ENCODE results near the gene PCA3.
"Not testable (repeated sequence)": the region's sequence is repeated elsewhere in the genome, so short reads cannot be mapped to it uniquely, and the experiment has no call there.

The PCA3 gene

DNA sequence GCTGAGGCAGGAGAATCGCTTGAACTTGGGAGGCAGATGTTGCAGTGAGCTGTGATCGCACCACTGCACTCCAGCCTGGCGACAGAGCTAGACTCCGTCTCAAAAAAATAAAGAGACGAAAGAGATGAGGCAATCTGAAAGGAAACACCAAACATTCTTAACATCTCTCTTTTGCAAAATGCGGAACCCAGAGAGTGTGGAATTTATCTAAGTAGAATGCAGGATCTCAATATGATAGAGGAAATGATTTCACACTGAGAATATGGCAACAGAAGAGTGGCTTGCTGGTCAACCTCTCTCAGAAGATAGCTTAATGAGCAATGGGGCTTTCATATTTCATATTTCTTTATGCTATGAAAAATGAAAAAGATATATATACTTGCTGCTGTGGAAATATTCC is 33.4 kb upstream of the PCA3 start:
- Histone ChIP-seq H3K27me3 (ENCODE audit: control insufficient read depth in 2 of 2, insufficient read depth in 2 of 2, low read length in 2 of 2) (no peaks in the 10 kb centered on the region), H3K36me3 (ENCODE audit: control insufficient read depth in 2 of 2, insufficient read depth in 2 of 2, low read length in 2 of 2) (no peaks in the 10 kb centered on the region), H3K4me1 (ENCODE audit: control insufficient read depth in 2 of 2, insufficient read depth in 2 of 2, low read length in 2 of 2) (no peaks in the 10 kb centered on the region), H3K27ac (ENCODE audit: low read depth in 2 of 2, low read length in 2 of 2) (no peak overlapping the region), H3K9ac (ENCODE audit: low read depth in 1 of 2, low read length in 2 of 2) (no peak overlapping the region), H3K9me3 (ENCODE audit: control insufficient read depth in 2 of 2, low read length in 2 of 2) (no peaks in the 10 kb centered on the region), H3K4me3 (ENCODE audit: low read length in 2 of 2) (no peak overlapping the region)

DNA sequence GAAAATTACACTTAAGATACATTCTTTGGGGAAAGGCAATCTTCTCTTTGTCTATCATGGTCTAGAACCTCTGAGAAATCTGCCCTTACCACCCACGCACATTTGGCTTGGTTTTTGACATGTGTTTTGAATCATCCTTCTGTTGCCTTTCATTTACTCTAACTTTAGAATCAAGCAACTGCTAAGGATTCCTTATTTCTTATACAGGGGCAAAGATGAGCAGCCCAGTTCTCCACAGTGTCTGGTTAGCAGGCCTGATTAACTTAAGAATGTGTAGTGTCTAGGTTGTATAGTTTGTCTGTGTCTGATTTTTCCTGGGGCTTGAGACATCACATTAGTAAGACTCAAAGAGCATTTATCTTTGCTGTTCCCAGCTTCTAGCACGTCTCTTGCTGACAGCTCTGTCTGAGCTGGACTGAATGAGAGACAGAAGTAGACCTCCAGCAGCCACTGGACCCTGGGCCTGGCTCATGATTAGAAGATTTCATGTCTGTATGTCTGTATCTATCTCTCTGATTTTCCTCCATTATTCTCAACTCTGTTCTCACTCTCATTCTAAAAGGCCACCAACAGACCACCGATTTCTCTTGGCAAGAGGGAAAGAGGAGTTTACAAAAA is 31.8 kb upstream of the PCA3 start:
- no peaks in the 10 kb centered on the region for H3K36me3 ChIP-seq (ENCODE audit: control insufficient read depth in 2 of 2, insufficient read depth in 2 of 2, low read length in 2 of 2)
- H3K4me3 ChIP-seq (ENCODE audit: low read length in 2 of 2) = no peak overlapping the region
- no peak overlapping the region for H3K9ac ChIP-seq (ENCODE audit: low read depth in 1 of 2, low read length in 2 of 2)
- no peaks in the 10 kb centered on the region for H3K4me1 ChIP-seq (ENCODE audit: control insufficient read depth in 2 of 2, insufficient read depth in 2 of 2, low read length in 2 of 2)
- no peaks in the 10 kb centered on the region for H3K27me3 ChIP-seq (ENCODE audit: control insufficient read depth in 2 of 2, insufficient read depth in 2 of 2, low read length in 2 of 2)
- H3K27ac ChIP-seq (ENCODE audit: low read depth in 2 of 2, low read length in 2 of 2) = no peak overlapping the region
- no peaks in the 10 kb centered on the region for H3K9me3 ChIP-seq (ENCODE audit: control insufficient read depth in 2 of 2, low read length in 2 of 2)

- Histone ChIP-seq H3K27ac (ENCODE audit: low read depth in 2 of 2, low read length in 2 of 2) (no peak overlapping the region), H3K4me3 (ENCODE audit: low read length in 2 of 2) (no peak overlapping the region), H3K36me3 (ENCODE audit: control insufficient read depth in 2 of 2, insufficient read depth in 2 of 2, low read length in 2 of 2) (no peaks in the 10 kb centered on the region), H3K27me3 (ENCODE audit: control insufficient read depth in 2 of 2, insufficient read depth in 2 of 2, low read length in 2 of 2) (no peaks in the 10 kb centered on the region), H3K4me1 (ENCODE audit: control insufficient read depth in 2 of 2, insufficient read depth in 2 of 2, low read length in 2 of 2) (no peaks in the 10 kb centered on the region), H3K9ac (ENCODE audit: low read depth in 1 of 2, low read length in 2 of 2) (no peak overlapping the region), H3K9me3 (ENCODE audit: control insufficient read depth in 2 of 2, low read length in 2 of 2) (no peaks in the 10 kb centered on the region)
Measured at GRCh38 chr9:76733096-76733495, 31.1 kb upstream of the PCA3 start.

DNA sequence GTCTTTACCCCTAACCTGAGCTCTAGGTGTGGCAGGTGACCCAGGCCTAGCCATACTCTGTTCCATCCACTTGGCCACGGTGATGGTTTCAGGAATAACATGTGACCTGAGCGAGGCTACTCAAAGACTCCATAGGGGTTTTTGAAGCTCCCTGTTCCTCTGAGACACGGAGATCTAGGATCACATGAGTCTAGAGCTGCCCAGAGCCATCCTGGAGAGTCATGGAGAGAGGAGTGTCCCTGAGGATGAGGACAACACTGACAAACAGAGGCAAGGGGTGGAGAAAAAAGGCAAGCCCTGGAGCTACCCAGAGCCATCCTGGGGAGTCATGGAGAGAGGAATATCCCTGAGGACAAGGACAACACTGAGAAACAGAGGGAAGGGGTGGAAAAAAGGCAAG is 29.5 kb upstream of the PCA3 start:
- H3K27me3 ChIP-seq (ENCODE audit: control insufficient read depth in 2 of 2, insufficient read depth in 2 of 2, low read length in 2 of 2) = no peaks in the 10 kb centered on the region
- H3K27ac ChIP-seq (ENCODE audit: low read depth in 2 of 2, low read length in 2 of 2) = no peak overlapping the region
- no peaks in the 10 kb centered on the region for H3K9me3 ChIP-seq (ENCODE audit: control insufficient read depth in 2 of 2, low read length in 2 of 2)
- H3K9ac ChIP-seq (ENCODE audit: low read depth in 1 of 2, low read length in 2 of 2) = no peak overlapping the region
- no peak overlapping the region for H3K4me3 ChIP-seq (ENCODE audit: low read length in 2 of 2)
- H3K4me1 ChIP-seq (ENCODE audit: control insufficient read depth in 2 of 2, insufficient read depth in 2 of 2, low read length in 2 of 2) = no peaks in the 10 kb centered on the region
- H3K36me3 ChIP-seq (ENCODE audit: control insufficient read depth in 2 of 2, insufficient read depth in 2 of 2, low read length in 2 of 2) = no peaks in the 10 kb centered on the region

DNA sequence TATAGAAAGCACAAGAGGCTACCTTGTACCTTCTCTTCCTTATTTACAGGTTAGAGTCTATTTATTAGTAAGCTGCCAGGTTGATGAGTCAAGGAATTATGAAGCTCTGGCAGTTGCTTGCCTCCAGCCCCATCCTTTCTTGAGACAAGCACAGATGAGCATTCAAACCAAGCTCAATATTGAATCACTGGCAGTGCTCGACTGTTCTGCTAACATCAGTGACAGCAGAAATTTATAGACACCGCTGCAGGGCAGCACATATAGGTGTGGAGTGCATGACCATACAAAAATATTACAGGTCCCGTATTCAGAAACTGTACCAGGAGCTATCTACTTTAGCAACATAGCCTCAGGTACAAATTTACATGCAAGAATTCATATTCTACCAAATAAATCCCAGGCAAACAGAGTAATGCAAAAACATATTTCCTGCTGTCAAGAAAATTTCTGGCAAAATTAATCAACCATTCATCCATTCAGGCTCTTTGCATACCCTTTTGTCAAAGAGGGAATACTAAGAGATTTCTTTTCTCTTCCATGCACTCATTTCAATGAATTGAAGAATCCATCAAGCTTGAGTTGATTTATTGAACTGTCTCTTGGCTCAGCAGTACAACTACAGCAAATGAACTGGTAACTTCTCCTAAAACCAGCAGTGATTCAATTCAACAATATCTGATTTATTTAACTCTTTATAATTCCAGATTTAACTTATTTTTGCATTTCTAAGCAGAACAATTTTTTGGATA is 26.9 kb upstream of the PCA3 start:
- no peaks in the 10 kb centered on the region for H3K36me3 ChIP-seq (ENCODE audit: control insufficient read depth in 2 of 2, insufficient read depth in 2 of 2, low read length in 2 of 2)

GRCh38 chr9:76738402-76738801 is 25.8 kb upstream of the PCA3 start:
- Histone ChIP-seq H3K9ac (ENCODE audit: low read depth in 1 of 2, low read length in 2 of 2) (no peak overlapping the region), H3K9me3 (ENCODE audit: control insufficient read depth in 2 of 2, low read length in 2 of 2) (no peaks in the 10 kb centered on the region), H3K27ac (ENCODE audit: low read depth in 2 of 2, low read length in 2 of 2) (no peak overlapping the region), H3K36me3 (ENCODE audit: control insufficient read depth in 2 of 2, insufficient read depth in 2 of 2, low read length in 2 of 2) (no peaks in the 10 kb centered on the region), H3K4me3 (ENCODE audit: low read length in 2 of 2) (no peak overlapping the region), H3K4me1 (ENCODE audit: control insufficient read depth in 2 of 2, insufficient read depth in 2 of 2, low read length in 2 of 2) (no peaks in the 10 kb centered on the region), H3K27me3 (ENCODE audit: control insufficient read depth in 2 of 2, insufficient read depth in 2 of 2, low read length in 2 of 2) (no peaks in the 10 kb centered on the region)

More for the DNA sequence above, 26.9 kb upstream of the PCA3 start:
- Histone ChIP-seq H3K4me3 (ENCODE audit: low read length in 2 of 2) (no peak overlapping the region), H3K9ac (ENCODE audit: low read depth in 1 of 2, low read length in 2 of 2) (no peak overlapping the region), H3K27ac (ENCODE audit: low read depth in 2 of 2, low read length in 2 of 2) (no peak overlapping the region), H3K4me1 (ENCODE audit: control insufficient read depth in 2 of 2, insufficient read depth in 2 of 2, low read length in 2 of 2) (no peaks in the 10 kb centered on the region), H3K27me3 (ENCODE audit: control insufficient read depth in 2 of 2, insufficient read depth in 2 of 2, low read length in 2 of 2) (no peaks in the 10 kb centered on the region), H3K9me3 (ENCODE audit: control insufficient read depth in 2 of 2, low read length in 2 of 2) (no peaks in the 10 kb centered on the region)

- Histone ChIP-seq H3K27ac (ENCODE audit: low read depth in 2 of 2, low read length in 2 of 2) (no peak overlapping the region), H3K27me3 (ENCODE audit: control insufficient read depth in 2 of 2, insufficient read depth in 2 of 2, low read length in 2 of 2) (no peaks in the 10 kb centered on the region), H3K4me1 (ENCODE audit: control insufficient read depth in 2 of 2, insufficient read depth in 2 of 2, low read length in 2 of 2) (no peaks in the 10 kb centered on the region), H3K4me3 (ENCODE audit: low read length in 2 of 2) (no peak overlapping the region), H3K9me3 (ENCODE audit: control insufficient read depth in 2 of 2, low read length in 2 of 2) (peaks cover 0 to 4% of the 10 kb centered on the region in 2 donors), H3K9ac (ENCODE audit: low read depth in 1 of 2, low read length in 2 of 2) (no peak overlapping the region), H3K36me3 (ENCODE audit: control insufficient read depth in 2 of 2, insufficient read depth in 2 of 2, low read length in 2 of 2) (no peaks in the 10 kb centered on the region)
Measured at GRCh38 chr9:76741524-76741923, 22.7 kb upstream of the PCA3 start.

- not testable (repeated sequence) for H3K4me3 ChIP-seq (ENCODE audit: low read length in 2 of 2); H3K9me3 ChIP-seq (ENCODE audit: control insufficient read depth in 2 of 2, low read length in 2 of 2); H3K36me3 ChIP-seq (ENCODE audit: control insufficient read depth in 2 of 2, insufficient read depth in 2 of 2, low read length in 2 of 2); H3K9ac ChIP-seq (ENCODE audit: low read depth in 1 of 2, low read length in 2 of 2); H3K4me1 ChIP-seq (ENCODE audit: control insufficient read depth in 2 of 2, insufficient read depth in 2 of 2, low read length in 2 of 2); H3K27me3 ChIP-seq (ENCODE audit: control insufficient read depth in 2 of 2, insufficient read depth in 2 of 2, low read length in 2 of 2); H3K27ac ChIP-seq (ENCODE audit: low read depth in 2 of 2, low read length in 2 of 2)
Measured at GRCh38 chr9:76742890-76743289, 21.3 kb upstream of the PCA3 start.

DNA sequence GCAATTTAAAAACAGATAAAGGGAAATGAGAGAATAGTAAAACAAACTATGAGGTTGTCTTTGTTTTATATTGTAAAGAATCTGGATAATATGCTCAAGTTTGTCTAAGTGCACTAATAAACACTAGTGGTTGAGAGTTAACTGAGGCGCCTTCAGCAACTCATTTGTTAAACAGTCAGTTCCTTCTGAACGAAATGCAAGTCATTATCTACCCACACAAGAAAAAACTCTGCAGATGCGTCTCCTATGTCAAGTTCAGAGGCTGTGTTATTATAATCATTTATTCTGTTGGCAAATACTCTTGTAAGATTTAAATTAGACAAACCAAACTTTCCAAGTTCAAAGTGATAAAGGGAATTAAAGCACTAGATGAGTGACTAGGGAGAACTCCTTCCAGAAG is 20.3 kb upstream of the PCA3 start:
- peaks cover 0 to 4% of the 10 kb centered on the region in 2 donors for H3K9me3 ChIP-seq (ENCODE audit: control insufficient read depth in 2 of 2, low read length in 2 of 2)
- no peak overlapping the region for H3K9ac ChIP-seq (ENCODE audit: low read depth in 1 of 2, low read length in 2 of 2)
- H3K27me3 ChIP-seq (ENCODE audit: control insufficient read depth in 2 of 2, insufficient read depth in 2 of 2, low read length in 2 of 2) = no peaks in the 10 kb centered on the region
- no peaks in the 10 kb centered on the region for H3K4me1 ChIP-seq (ENCODE audit: control insufficient read depth in 2 of 2, insufficient read depth in 2 of 2, low read length in 2 of 2)
- no peak overlapping the region for H3K27ac ChIP-seq (ENCODE audit: low read depth in 2 of 2, low read length in 2 of 2)
- H3K4me3 ChIP-seq (ENCODE audit: low read length in 2 of 2) = no peak overlapping the region
- no peaks in the 10 kb centered on the region for H3K36me3 ChIP-seq (ENCODE audit: control insufficient read depth in 2 of 2, insufficient read depth in 2 of 2, low read length in 2 of 2)

GRCh38 chr9:76744336-76744735 is 19.9 kb upstream of the PCA3 start:
- no peak overlapping the region for H3K9ac ChIP-seq (ENCODE audit: low read depth in 1 of 2, low read length in 2 of 2)
- H3K36me3 ChIP-seq (ENCODE audit: control insufficient read depth in 2 of 2, insufficient read depth in 2 of 2, low read length in 2 of 2) = no peaks in the 10 kb centered on the region
- H3K9me3 ChIP-seq (ENCODE audit: control insufficient read depth in 2 of 2, low read length in 2 of 2) = peaks cover 0 to 4% of the 10 kb centered on the region in 2 donors
- no peaks in the 10 kb centered on the region for H3K4me1 ChIP-seq (ENCODE audit: control insufficient read depth in 2 of 2, insufficient read depth in 2 of 2, low read length in 2 of 2)
- no peak overlapping the region for H3K4me3 ChIP-seq (ENCODE audit: low read length in 2 of 2)
- H3K27me3 ChIP-seq (ENCODE audit: control insufficient read depth in 2 of 2, insufficient read depth in 2 of 2, low read length in 2 of 2) = no peaks in the 10 kb centered on the region
- H3K27ac ChIP-seq (ENCODE audit: low read depth in 2 of 2, low read length in 2 of 2) = no peak overlapping the region
